HTERT RPE-1 (cell line): Measurements from ENCODE around the gene ITPR1.

ENCODE experiments used
- in situ Hi-C: fragments of 300-500 bp; cut with MboI; formaldehyde crosslinking; loops from 4 replicates; pipeline ENCODE4 v1.14.3; 2020; ENCODE audit warnings: low sequenced_read_pairs

Gene ITPR1

GRCh38 chr3:4768021-4768420 lies 274.9 kb downstream of the ITPR1 start:
- in situ Hi-C loops = no loop called here

- in situ Hi-C loops = no loop called here
Measured at GRCh38 chr3:4768521-4768920, 275.4 kb downstream of the ITPR1 start.

GRCh38 chr3:4770561-4770960 lies 277.4 kb downstream of the ITPR1 start:
- in situ Hi-C loops = no loop called here

- in situ Hi-C loops = no loop called here
Measured at GRCh38 chr3:4771243-4771642, 278.1 kb downstream of the ITPR1 start.

- in situ Hi-C loops = no loop called here
Measured at GRCh38 chr3:4772171-4772804, 279.1 kb downstream of the ITPR1 start.

- in situ Hi-C loops = no loop called here
Measured at GRCh38 chr3:4772858-4773257, 279.7 kb downstream of the ITPR1 start.

GRCh38 chr3:4773583-4773982 lies 280.4 kb downstream of the ITPR1 start:
- in situ Hi-C loops = no loop called here

GRCh38 chr3:4774531-4774930 lies 281.4 kb downstream of the ITPR1 start:
- in situ Hi-C loops = no loop called here

GRCh38 chr3:4776399-4776979 lies 283.3 kb downstream of the ITPR1 start:
- in situ Hi-C loops = no loop called here

GRCh38 chr3:4776980-4777581 lies 283.9 kb downstream of the ITPR1 start:
- in situ Hi-C loops = no loop called here

GRCh38 chr3:4778119-4778518 lies 285.0 kb downstream of the ITPR1 start:
- in situ Hi-C loops = no loop called here

GRCh38 chr3:4778740-4779139 lies 285.6 kb downstream of the ITPR1 start:
- in situ Hi-C loops = no loop called here

- in situ Hi-C loops = no loop called here
Measured at GRCh38 chr3:4780545-4780957, 287.4 kb downstream of the ITPR1 start.

GRCh38 chr3:4782095-4782494 lies 288.9 kb downstream of the ITPR1 start:
- in situ Hi-C loops = no loop called here

GRCh38 chr3:4785551-4785950 lies 292.4 kb downstream of the ITPR1 start:
- in situ Hi-C loops = no loop called here

- in situ Hi-C loops = no loop called here
Measured at GRCh38 chr3:4786431-4786830, 293.3 kb downstream of the ITPR1 start.

- in situ Hi-C loops = no loop called here
Measured at GRCh38 chr3:4791358-4791757, 298.2 kb downstream of the ITPR1 start.

GRCh38 chr3:4793311-4793710 lies 300.2 kb downstream of the ITPR1 start:
- in situ Hi-C loops = no loop called here

- in situ Hi-C loops = no loop called here
Measured at GRCh38 chr3:4794331-4794730, 301.2 kb downstream of the ITPR1 start.

- in situ Hi-C loops = no loop called here
Measured at GRCh38 chr3:4794798-4795197, 301.6 kb downstream of the ITPR1 start.

- in situ Hi-C loops = no loop called here
Measured at GRCh38 chr3:4795905-4796304, 302.8 kb downstream of the ITPR1 start.

- in situ Hi-C loops = no loop called here
Measured at GRCh38 chr3:4797201-4797705, 304.1 kb downstream of the ITPR1 start.
